ENCODE measurements around the gene XAGE2.

XAGE2 gene

DNA sequence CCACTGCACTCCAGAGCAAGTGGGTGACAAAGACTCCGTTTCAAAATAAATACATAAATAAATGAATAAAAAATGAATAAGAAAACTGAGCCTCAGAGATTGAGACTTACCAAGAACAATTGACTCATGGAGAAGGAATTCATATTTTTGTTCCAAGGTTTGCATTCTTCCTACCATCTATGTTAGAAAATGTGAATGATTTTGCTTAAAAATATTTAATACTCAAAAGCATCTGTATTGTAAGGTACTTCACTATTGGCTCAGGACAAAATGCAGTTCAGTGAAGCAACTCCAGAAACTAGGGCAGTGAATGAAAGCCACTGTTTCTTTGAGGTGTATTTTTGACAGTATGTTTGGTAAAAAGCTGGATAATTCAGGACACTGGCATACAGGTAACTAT lies 54.1 kb downstream of the XAGE2 start:
- TF ChIP-seq, protein P1, sequence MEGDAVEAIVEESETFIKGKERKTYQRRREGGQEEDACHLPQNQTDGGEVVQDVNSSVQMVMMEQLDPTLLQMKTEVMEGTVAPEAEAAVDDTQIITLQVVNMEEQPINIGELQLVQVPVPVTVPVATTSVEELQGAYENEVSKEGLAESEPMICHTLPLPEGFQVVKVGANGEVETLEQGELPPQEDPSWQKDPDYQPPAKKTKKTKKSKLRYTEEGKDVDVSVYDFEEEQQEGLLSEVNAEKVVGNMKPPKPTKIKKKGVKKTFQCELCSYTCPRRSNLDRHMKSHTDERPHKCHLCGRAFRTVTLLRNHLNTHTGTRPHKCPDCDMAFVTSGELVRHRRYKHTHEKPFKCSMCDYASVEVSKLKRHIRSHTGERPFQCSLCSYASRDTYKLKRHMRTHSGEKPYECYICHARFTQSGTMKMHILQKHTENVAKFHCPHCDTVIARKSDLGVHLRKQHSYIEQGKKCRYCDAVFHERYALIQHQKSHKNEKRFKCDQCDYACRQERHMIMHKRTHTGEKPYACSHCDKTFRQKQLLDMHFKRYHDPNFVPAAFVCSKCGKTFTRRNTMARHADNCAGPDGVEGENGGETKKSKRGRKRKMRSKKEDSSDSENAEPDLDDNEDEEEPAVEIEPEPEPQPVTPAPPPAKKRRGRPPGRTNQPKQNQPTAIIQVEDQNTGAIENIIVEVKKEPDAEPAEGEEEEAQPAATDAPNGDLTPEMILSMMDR (IDR thresholded peaks at IDR 0.05; ENCODE audit: extremely low read depth, insufficient read depth, missing control alignments) = no peak
- no peak for DNase-seq (ENCODE audit: low spot score)
- in situ Hi-C loops (cut with MboI; ENCODE audit: low pct_unique_long_range_greater_than_20kb, low sequenced_read_pairs, unreplicated experiment) = loop anchor here (25.0 kb wide), 1 partner anchor 111 kb away; no protein-coding TSS in a partner anchor

DNA sequence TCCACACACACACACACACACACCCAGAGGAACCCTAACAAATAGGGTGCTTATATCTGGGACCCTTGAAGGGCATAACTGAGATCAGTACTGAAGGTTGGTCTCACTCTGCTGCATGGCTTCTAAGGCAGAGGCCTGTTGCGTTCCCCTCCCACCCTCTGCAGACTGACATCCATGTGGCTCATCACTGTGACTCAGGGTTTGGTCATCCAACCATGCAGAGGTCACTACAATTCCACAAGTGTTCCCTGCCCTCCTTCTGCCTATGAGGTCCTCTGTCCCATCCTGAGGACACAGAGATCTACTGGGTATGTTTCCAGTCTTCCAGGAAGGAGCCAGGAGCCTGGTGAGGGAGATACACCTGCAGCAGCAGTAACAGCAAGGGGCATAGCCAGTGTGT lies 55.8 kb downstream of the XAGE2 start:
- TF ChIP-seq, protein P1 (IDR thresholded peaks at IDR 0.05; ENCODE audit: extremely low read depth, insufficient read depth, missing control alignments) = no peak
- in situ Hi-C loops (cut with MboI; ENCODE audit: low pct_unique_long_range_greater_than_20kb, low sequenced_read_pairs, unreplicated experiment) = loop anchor here (25.0 kb wide), 1 partner anchor 112 kb away; no protein-coding TSS in a partner anchor
- no peak for DNase-seq (ENCODE audit: low spot score)

Data from GM13977 (cell line).